Smooth muscle cell (in vitro differentiated cells): ENCODE data around the gene UST. TPM values are rescaled to one million over a fixed set of nuclear protein-coding genes. Genes with fewer than 3 reads are reported as not detected.
A peak's percentile ranks its signal among the peaks of the same experiment; 100 is the strongest.
"Not testable (repeated sequence)": the region's sequence is repeated elsewhere in the genome, so short reads cannot be mapped to it uniquely, and the experiment has no call there.

Experiments used
- DNase-seq: peaks from one replicate; lab custom pipeline; 2025; ENCODE audit not compliant: unreplicated experiment; lab: John Stamatoyannopoulos, UW
- H2AFZ ChIP-seq: fragments of 200-600 bp; sonication (generic); 2 replicates; pipeline ENCODE4 v1.6.0; 2016; ENCODE audit warnings: antibody characterized with exemption, low read depth, mild to moderate bottlenecking
- H3F3A ChIP-seq: fragments of 200-600 bp; sonication (generic); 2 replicates; pipeline ENCODE4 v1.6.0; 2017; ENCODE audit warnings: antibody characterized with exemption, low read depth
- H3K27ac ChIP-seq: fragments of 200-600 bp; sonication (generic); 2 replicates; pipeline ENCODE4 v1.5.1; 2016; ENCODE audit warnings: low read depth, mild to moderate bottlenecking
- H3K27me3 ChIP-seq: fragments of 200-600 bp; sonication (generic); 2 replicates; pipeline ENCODE4 v1.6.1; 2016; ENCODE audit warnings: low read depth, mild to moderate bottlenecking
- H3K36me3 ChIP-seq: fragments of 200-600 bp; sonication (generic); 2 replicates; pipeline ENCODE4 v1.5.1; 2016; ENCODE audit warnings: low read depth
- H3K4me1 ChIP-seq: fragments of 200-600 bp; sonication (generic); 2 replicates; pipeline ENCODE4 v1.5.1; 2016; ENCODE audit warnings: low read depth
- H3K4me2 ChIP-seq: fragments of 200-600 bp; sonication (generic); 2 replicates; pipeline ENCODE4 v1.6.0; 2016; ENCODE audit warnings: mild to moderate bottlenecking
- H3K4me3 ChIP-seq: fragments of 200-600 bp; sonication (generic); 2 replicates; pipeline ENCODE4 v1.5.1; 2016; ENCODE audit warnings: mild to moderate bottlenecking
- H3K79me2 ChIP-seq: fragments of 200-600 bp; sonication (generic); 2 replicates; pipeline ENCODE4 v1.6.0; 2016; ENCODE audit warnings: low read depth, mild to moderate bottlenecking
- H3K9ac ChIP-seq: fragments of 200-600 bp; sonication (generic); 2 replicates; pipeline ENCODE4 v1.6.0; 2016; ENCODE audit warnings: low read depth
- H3K9me3 ChIP-seq: fragments of 200-600 bp; sonication (generic); replicated peaks from 2 replicates; pipeline ENCODE4 v1.5.1; 2016; ENCODE audit warnings: low read depth
- H4K20me1 ChIP-seq: fragments of 200-600 bp; sonication (generic); 2 replicates; pipeline ENCODE4 v1.6.0; 2016; ENCODE audit warnings: low read depth
- WGBS: methylation state at CpG from one replicate; pipeline ENCODE4 v1.1.7; 2016; ENCODE audit warnings: low lambda C conversion rate; 5-methylcytosine and 5-hydroxymethylcytosine counted together
- polyA plus RNA-seq: library from polyadenylated mRNA; unstranded; fragments of >200 nt; fragmentation: Nextera tagmentation; extraction: Ambion mirVana; gene quantifications from 2 replicates; pipeline ENCODE4 v1.2.1, GENCODE V29; 2016
- total RNA-seq: library from RNA; depleted of rRNA; stranded (reverse); fragments of >200 nt; gene quantifications from 2 replicates; pipeline ENCODE4 v1.2.3, GENCODE V29; 2014
- TF ChIP-seq, protein P1 (sequence below): fragments of 200-600 bp; sonication (generic); IDR thresholded peaks from 2 replicates; pipeline ENCODE4 v1.5.1; 2017; ENCODE audit warnings: borderline replicate concordance, mild to moderate bottlenecking, antibody characterized with exemption; ENCODE audit not compliant: insufficient read depth, poor library complexity, severe bottlenecking

UST gene
- total and polyA plus RNA-seq, 2 experiments from 2014 or later = 16.1 to 19.5 TPM

DNA sequence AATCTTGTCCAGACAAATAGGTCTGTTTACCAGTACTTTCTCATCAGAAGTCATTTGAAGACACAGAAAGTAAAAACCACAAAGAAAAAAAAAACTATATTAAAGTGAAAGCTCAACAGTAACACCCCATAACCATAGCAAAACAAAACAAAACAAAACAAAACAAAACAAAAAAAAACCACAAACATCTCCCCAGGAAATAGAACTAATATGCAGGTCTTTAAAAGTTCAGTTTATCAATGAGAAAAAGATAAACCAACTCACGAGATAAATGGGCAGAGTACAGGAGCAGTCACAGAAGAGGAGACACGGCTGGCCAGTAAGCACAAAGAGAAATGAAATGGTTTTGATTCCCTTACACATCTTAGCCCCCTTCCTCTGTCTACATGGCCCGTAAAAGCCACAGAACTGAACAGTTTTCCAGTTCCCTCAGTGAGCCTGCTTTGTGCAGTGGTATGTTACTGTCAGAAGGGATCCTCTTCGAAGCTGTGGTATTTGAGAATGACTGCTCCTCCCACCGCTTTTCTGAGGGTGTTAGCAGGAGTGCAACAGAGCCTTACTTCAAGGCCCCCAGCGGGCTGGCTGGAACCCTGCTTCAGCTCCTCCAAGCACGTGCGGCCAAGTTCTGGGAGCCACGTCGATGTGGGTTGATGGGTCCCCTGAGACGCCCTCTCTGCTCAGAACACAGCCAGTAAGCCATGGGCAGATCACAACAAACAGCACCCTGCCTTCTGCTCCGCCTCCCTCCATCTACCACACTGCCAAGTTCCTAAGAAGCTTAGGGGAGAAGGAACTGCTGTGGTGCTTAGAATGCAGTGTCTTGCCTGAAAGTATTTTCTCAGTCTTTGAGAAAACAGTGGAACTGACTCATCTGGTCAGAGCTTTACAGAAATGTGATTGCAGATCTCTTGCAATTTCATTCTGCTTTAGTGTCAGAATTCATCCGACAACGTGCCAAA, 14.0 kb downstream of the UST start:
- H3K79me2 ChIP-seq = peaks cover 78% of the 10 kb centered on the region
- H3K36me3 ChIP-seq = no peaks in the 10 kb centered on the region
- H3K9me3 ChIP-seq = no peaks in the 10 kb centered on the region
- DNase-seq = peak; percentile 28
- peaks cover 30% of the 10 kb centered on the region for H4K20me1 ChIP-seq
- TF ChIP-seq, protein P1, sequence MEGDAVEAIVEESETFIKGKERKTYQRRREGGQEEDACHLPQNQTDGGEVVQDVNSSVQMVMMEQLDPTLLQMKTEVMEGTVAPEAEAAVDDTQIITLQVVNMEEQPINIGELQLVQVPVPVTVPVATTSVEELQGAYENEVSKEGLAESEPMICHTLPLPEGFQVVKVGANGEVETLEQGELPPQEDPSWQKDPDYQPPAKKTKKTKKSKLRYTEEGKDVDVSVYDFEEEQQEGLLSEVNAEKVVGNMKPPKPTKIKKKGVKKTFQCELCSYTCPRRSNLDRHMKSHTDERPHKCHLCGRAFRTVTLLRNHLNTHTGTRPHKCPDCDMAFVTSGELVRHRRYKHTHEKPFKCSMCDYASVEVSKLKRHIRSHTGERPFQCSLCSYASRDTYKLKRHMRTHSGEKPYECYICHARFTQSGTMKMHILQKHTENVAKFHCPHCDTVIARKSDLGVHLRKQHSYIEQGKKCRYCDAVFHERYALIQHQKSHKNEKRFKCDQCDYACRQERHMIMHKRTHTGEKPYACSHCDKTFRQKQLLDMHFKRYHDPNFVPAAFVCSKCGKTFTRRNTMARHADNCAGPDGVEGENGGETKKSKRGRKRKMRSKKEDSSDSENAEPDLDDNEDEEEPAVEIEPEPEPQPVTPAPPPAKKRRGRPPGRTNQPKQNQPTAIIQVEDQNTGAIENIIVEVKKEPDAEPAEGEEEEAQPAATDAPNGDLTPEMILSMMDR = no peak
- peak overlapping the region; percentile 4 for H2AFZ ChIP-seq
- peaks cover 15% of the 10 kb centered on the region for H3K4me1 ChIP-seq
- H3K27me3 ChIP-seq = no peaks in the 10 kb centered on the region
- WGBS = 8% methylated on average over 14 of the region's 14 CpGs
- peak overlapping the region; percentile 33 for H3K4me3 ChIP-seq
- peak overlapping the region; percentile 82 for H3K27ac ChIP-seq
- peak overlapping the region; percentile 77 for H3K4me2 ChIP-seq
- H3F3A ChIP-seq = peaks cover 11% of the 10 kb centered on the region
- peak overlapping the region; percentile 66 for H3K9ac ChIP-seq

DNA sequence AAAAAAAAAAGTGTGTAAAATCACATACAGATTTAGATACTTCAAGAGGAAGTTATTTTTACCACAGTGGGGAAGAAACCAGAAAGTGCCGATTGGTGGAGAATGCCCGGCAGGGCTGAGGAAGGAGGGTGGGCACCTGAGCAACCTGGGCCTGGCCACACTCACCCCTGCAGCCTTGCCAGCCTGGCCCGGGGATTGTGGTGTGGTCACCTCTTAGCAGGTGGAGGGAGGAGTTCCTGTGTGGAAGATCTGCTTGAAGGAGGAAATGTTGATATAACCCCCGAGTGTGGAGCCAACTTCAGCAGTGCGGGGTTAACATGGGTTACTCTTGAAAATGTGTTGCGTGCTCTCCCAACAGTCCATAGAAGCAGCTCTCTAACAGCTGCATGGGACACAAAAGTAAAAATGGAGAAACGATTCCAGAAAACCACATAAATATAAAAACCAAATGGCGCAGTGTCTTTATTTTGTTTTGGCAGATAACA, 14.7 kb downstream of the UST start:
- H3K27me3 ChIP-seq = no peaks in the 10 kb centered on the region
- peaks cover 34% of the 10 kb centered on the region for H4K20me1 ChIP-seq
- H3K4me1 ChIP-seq = peaks cover 20% of the 10 kb centered on the region
- no peak for DNase-seq
- H3K79me2 ChIP-seq = peaks cover 80% of the 10 kb centered on the region
- H3K27ac ChIP-seq = peak overlapping the region; percentile 82
- peaks cover 11% of the 10 kb centered on the region for H3F3A ChIP-seq
- H3K4me3 ChIP-seq = peak overlapping the region; percentile 33
- H3K36me3 ChIP-seq = no peaks in the 10 kb centered on the region
- TF ChIP-seq, protein P1 = no peak
- H3K9me3 ChIP-seq = no peaks in the 10 kb centered on the region
- no peak overlapping the region for H2AFZ ChIP-seq
- 73% methylated on average over 8 of the region's 8 CpGs for WGBS
- peak overlapping the region; percentile 77 for H3K4me2 ChIP-seq
- no peak overlapping the region for H3K9ac ChIP-seq

DNA sequence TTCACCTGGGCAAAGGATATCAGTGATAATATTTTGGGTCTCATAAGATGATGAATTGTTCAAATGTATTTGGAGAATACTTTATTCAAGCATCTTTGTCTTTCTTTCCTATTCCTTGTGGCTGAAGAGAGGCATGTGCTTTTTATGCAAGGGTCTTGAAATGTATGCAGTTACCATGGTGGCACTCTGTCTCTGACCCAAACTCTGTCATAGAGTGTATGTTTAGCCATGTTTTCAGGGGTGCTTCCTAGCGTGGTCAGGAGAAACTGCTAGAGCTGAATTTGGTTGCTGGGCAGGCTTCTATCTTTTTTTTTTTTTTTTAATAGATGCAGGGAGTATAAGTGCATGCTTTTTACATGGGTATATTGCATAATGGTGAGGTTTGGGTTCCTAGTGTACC, 15.4 kb downstream of the UST start:
- TF ChIP-seq, protein P1 = no peak
- no peak overlapping the region for H2AFZ ChIP-seq

DNA sequence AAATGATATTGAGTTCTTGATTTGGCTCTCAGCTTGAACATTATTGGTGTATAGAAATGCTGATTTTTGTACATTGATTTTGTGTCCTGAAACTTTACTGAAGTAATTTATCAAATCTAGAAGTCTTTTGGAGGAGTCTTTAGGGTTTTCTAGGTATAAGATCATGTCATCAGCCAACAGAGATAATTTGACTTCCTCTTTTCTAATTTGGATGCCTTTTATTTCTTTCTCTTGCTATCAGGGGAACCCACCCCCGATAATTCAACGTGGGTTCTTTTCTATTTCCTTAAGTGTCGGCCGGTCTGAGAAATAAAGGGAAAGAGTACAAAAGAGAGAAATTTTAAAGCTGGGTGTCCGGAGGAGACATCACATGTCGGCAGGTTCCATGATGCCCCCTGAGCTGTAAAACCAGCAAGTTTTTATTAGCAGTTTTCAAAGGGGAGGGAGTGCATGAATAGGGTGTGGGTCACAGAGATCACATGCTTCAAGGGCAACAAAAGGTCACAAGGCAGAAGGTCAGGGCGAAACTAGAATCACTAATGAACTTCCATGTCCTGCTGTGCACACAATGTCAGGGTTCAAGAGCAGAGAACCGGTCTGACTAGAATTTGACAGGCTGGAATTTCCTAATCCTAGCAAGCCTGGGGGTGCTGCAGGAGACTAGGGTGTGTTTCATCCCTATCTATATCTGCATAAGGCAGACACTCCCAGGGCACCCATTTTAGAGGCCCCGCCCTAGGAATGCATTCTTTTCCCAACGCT, 17.6 kb downstream of the UST start:
- H4K20me1 ChIP-seq = peaks cover 55% of the 10 kb centered on the region
- H3F3A ChIP-seq = peaks cover 11% of the 10 kb centered on the region
- not testable (repeated sequence) for H3K4me2 ChIP-seq, H2AFZ ChIP-seq, H3K27ac ChIP-seq, H3K9ac ChIP-seq, H3K9me3 ChIP-seq, H3K36me3 ChIP-seq, H3K4me3 ChIP-seq, H3K27me3 ChIP-seq, DNase-seq
- peaks cover 82% of the 10 kb centered on the region for H3K79me2 ChIP-seq
- peaks cover 20% of the 10 kb centered on the region for H3K4me1 ChIP-seq
- WGBS = 83% methylated on average over 10 of the region's 10 CpGs

More for the DNA sequence above, 15.4 kb downstream of the UST start:
- Histone ChIP-seq H3K27ac (no peak overlapping the region), H3K79me2 (peaks cover 80% of the 10 kb centered on the region), H3K9me3 (no peaks in the 10 kb centered on the region), H3K27me3 (no peaks in the 10 kb centered on the region), H3K4me3 (no peak overlapping the region), H3K4me2 (peak overlapping the region; percentile 77), H4K20me1 (peaks cover 34% of the 10 kb centered on the region), H3K36me3 (no peaks in the 10 kb centered on the region), H3K9ac (no peak overlapping the region), H3K4me1 (peaks cover 20% of the 10 kb centered on the region), H3F3A (peaks cover 11% of the 10 kb centered on the region)
- WGBS = 94% methylated on average over 1 of the region's 1 CpG
- no peak for DNase-seq
